Measurements from ENCODE around the gene CDH22. TPM values are rescaled to one million over a fixed set of nuclear protein-coding genes. Genes with fewer than 3 reads are reported as not detected.

The CDH22 gene
- total and polyA plus RNA-seq, 10 of the 15 experiments (the other 5 are each of a cell fraction or from before 2014, with no cell fraction given), result not detected

GRCh38 chr20:46168438-46168837 is 139.9 kb downstream of the CDH22 start (continued):
- TF ChIP-seq SKIL (IDR thresholded peaks at IDR 0.05; ENCODE audit: low read depth, poor library complexity, severe bottlenecking) (no peak), USF1 (IDR thresholded peaks at IDR 0.05; ENCODE audit: borderline replicate concordance, extremely low read length, insufficient read depth, low read depth, low read length) (no peak), KAT2A (conservative IDR thresholded peaks at IDR 0.05; ENCODE audit: control insufficient read depth, low read depth, low read length) (no peak), BCLAF1 (IDR thresholded peaks at IDR 0.05) (no peak), JUNB (IDR thresholded peaks at IDR 0.05) (no peak), HDAC6 (IDR thresholded peaks at IDR 0.05; ENCODE audit: unreplicated experiment) (no peak), RB1 (IDR thresholded peaks at IDR 0.05; ENCODE audit: borderline replicate concordance) (no peak), BACH1 (IDR thresholded peaks at IDR 0.05; ENCODE audit: borderline replicate concordance) (no peak)

Measured in GM12878 (cell line).